Calu3 (cell line): ENCODE results near the gene MMP3. TPM values are rescaled to one million over a fixed set of nuclear protein-coding genes. Genes with fewer than 3 reads are reported as not detected.
A peak's percentile ranks its signal among the peaks of the same experiment; 100 is the strongest.

Experiments
- Bru-seq: library from RNA; stranded (reverse); fragments of 400-500 nt; gene quantifications from one replicate; lab custom pipeline; 2021; lab: Mats Ljungman, UMichigan
- BruChase-seq, 2 experiments: library from RNA; stranded (reverse); fragments of 400-500 nt; gene quantifications; one replicate each; lab custom pipeline; 2021; lab: Mats Ljungman, UMichigan
- BruUV-seq: library from RNA; stranded (reverse); fragments of 400-500 nt; replicated peaks from 2 replicates; lab custom pipeline; 2021; lab: Mats Ljungman, UMichigan
- CTCF ChIA-PET: fragments of 300-600 bp; sonication (Branson Sonifier 250); formaldehyde crosslinking; loops from one replicate; lab custom pipeline; 2022; ENCODE audit warnings: antibody characterized with exemption; lab: Charles Lee
- DNase-seq: peaks from one replicate; pipeline ENCODE4 v3.0.0; 2022
- H3K27ac Mint-ChIP-seq: one replicate; pipeline ENCODE4 v1.8.0; 2022; ENCODE audit warnings: mixed read lengths; ENCODE audit not compliant: unreplicated experiment
- H3K27me3 Mint-ChIP-seq: one replicate; pipeline ENCODE4 v1.8.0; 2022; ENCODE audit warnings: mixed read lengths; ENCODE audit not compliant: unreplicated experiment
- H3K36me3 Mint-ChIP-seq: one replicate; pipeline ENCODE4 v1.8.0; 2022; ENCODE audit warnings: mild to moderate bottlenecking, moderate library complexity, mixed read lengths; ENCODE audit not compliant: insufficient read depth, unreplicated experiment
- H3K4me1 Mint-ChIP-seq: one replicate; pipeline ENCODE4 v1.8.0; 2022; ENCODE audit warnings: mild to moderate bottlenecking, low read depth, mixed read lengths; ENCODE audit not compliant: unreplicated experiment
- H3K4me3 Mint-ChIP-seq: one replicate; pipeline ENCODE4 v1.8.0; 2022; ENCODE audit warnings: mild to moderate bottlenecking, low read depth, moderate library complexity, mixed read lengths; ENCODE audit not compliant: unreplicated experiment
- H3K9me3 Mint-ChIP-seq: one replicate; pipeline ENCODE4 v1.8.0; 2022; ENCODE audit warnings: low read depth, mixed read lengths; ENCODE audit not compliant: unreplicated experiment
- CTCF ChIP-seq: fragments of 200-600 bp; IDR thresholded peaks from one replicate; pipeline ENCODE4 v1.8.0; 2022; ENCODE audit warnings: antibody characterized with exemption; ENCODE audit not compliant: unreplicated experiment
- intact Hi-C: fragments of 100-400 bp; cut with micrococcal nuclease; formaldehyde crosslinking; loops from one replicate; pipeline ENCODE4 v1.10.0; 2022; ENCODE audit not compliant: unreplicated experiment
- long read RNA-seq: library from polyadenylated mRNA; stranded (forward); transcript quantifications from one replicate; pipeline ENCODE4 v2.0.0, GENCODE V29; 2022
- total RNA-seq: library from RNA; stranded (reverse); gene quantifications from 2 replicates; pipeline ENCODE4 v1.2.3, GENCODE V29; 2022

Gene MMP3
- total RNA-seq (not detected in 2 replicates), Bru-seq, nascent RNA (percentile 8 among the genes with signal in this experiment), BruChase-seq, experiment 1, labeled RNA remaining after a 6-hour chase (not detected), BruChase-seq, experiment 2, labeled RNA remaining after a 2-hour chase (not detected)
- long read RNA-seq, partial matches to known transcripts: 0 of 13 reads
- long read RNA-seq, other reads (novel, unspliced or antisense): 13 of 13 reads

- Mint-ChIP-seq H3K27me3 (no peaks in the 10 kb centered on the region), H3K4me1 (peaks cover 15% of the 10 kb centered on the region), H3K4me3 (no peak within 1 kb of the TSS)
These were observed at the start of gene MMP3 for GRCh38 chr11:102843489-102843888. TSS of gene MMP3 (minus strand) at chr11:102843609. CDS start at chr11:102843546, 63 bp downstream.

GRCh38 chr11:102891736-102892135, 48.3 kb upstream of the MMP3 start:
- CTCF ChIA-PET: no interaction called here
- intact Hi-C loops: no loop called here
- no peak for TF ChIP-seq CTCF
- BruUV-seq: no TSS peak
- Mint-ChIP-seq H3K4me3 (no peak overlapping the region), H3K27ac (no peak overlapping the region), H3K27me3 (peaks cover 35% of the 10 kb centered on the region), H3K4me1 (no peaks in the 10 kb centered on the region), H3K9me3 (no peaks in the 10 kb centered on the region), H3K36me3 (no peaks in the 10 kb centered on the region)
- no peak for DNase-seq

More at GRCh38 chr11:102843489-102843888, at the start of gene MMP3:
- TF ChIP-seq CTCF: no peak
- no peak for DNase-seq
- Mint-ChIP-seq H3K27ac (no peak within 1 kb of the TSS), H3K36me3 (peaks cover 5% of the 10 kb centered on the region), H3K9me3 (peaks cover 3% of the 10 kb centered on the region)
- CTCF ChIA-PET: interaction anchor here (1.3 kb wide), 1 partner anchor 8 kb away, joined by 3 read pairs; no protein-coding TSS in a partner anchor
- BruUV-seq: no TSS peak
- intact Hi-C loops: no loop called here

GRCh38 chr11:102886999-102887398, 43.6 kb upstream of the MMP3 start:
- TF ChIP-seq CTCF: no peak
- Mint-ChIP-seq H3K36me3 (no peaks in the 10 kb centered on the region), H3K4me3 (no peak overlapping the region), H3K9me3 (no peaks in the 10 kb centered on the region), H3K4me1 (no peaks in the 10 kb centered on the region), H3K27ac (no peak overlapping the region), H3K27me3 (peaks cover 28% of the 10 kb centered on the region)
- DNase-seq: no peak
- BruUV-seq: no TSS peak
- CTCF ChIA-PET: no interaction called here
- intact Hi-C loops: no loop called here

- CTCF ChIA-PET: no interaction called here
- Mint-ChIP-seq H3K27ac (no peak overlapping the region), H3K27me3 (no peaks in the 10 kb centered on the region), H3K4me3 (no peak overlapping the region), H3K4me1 (no peaks in the 10 kb centered on the region), H3K9me3 (no peaks in the 10 kb centered on the region), H3K36me3 (no peaks in the 10 kb centered on the region)
- DNase-seq: no peak
- intact Hi-C loops: no loop called here
- TF ChIP-seq CTCF: no peak
- BruUV-seq: no TSS peak
These were observed 39.7 kb upstream of the MMP3 start for GRCh38 chr11:102883141-102883540.
